ENCODE measurements around the gene MORN5.

DNA sequence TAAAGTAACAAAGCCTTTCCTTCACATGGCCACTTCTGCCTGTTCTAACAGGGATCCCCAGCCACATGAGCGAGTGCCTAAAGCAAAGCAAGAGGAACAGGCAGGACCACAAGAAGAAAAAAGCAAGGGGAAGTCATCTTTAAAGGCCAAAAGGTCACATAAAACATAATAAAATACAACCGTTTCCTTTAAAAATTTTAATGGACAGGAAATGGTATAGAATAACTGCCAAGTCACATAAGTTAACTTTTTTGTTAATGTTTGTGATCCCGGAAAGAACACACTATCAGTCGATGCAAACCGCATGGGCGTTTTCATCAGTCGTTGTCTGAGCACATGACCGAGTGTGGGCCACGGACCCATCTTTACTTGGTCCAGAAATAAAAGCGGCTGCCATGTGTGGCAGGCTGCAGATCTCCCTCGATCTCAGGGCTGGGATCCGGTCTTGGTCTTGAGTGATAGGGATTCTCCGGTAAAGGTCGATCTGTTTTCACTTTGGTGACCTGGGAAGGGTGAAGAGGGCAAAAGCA lies 15.8 kb upstream of the MORN5 start:
- TF ChIP-seq, protein P1, sequence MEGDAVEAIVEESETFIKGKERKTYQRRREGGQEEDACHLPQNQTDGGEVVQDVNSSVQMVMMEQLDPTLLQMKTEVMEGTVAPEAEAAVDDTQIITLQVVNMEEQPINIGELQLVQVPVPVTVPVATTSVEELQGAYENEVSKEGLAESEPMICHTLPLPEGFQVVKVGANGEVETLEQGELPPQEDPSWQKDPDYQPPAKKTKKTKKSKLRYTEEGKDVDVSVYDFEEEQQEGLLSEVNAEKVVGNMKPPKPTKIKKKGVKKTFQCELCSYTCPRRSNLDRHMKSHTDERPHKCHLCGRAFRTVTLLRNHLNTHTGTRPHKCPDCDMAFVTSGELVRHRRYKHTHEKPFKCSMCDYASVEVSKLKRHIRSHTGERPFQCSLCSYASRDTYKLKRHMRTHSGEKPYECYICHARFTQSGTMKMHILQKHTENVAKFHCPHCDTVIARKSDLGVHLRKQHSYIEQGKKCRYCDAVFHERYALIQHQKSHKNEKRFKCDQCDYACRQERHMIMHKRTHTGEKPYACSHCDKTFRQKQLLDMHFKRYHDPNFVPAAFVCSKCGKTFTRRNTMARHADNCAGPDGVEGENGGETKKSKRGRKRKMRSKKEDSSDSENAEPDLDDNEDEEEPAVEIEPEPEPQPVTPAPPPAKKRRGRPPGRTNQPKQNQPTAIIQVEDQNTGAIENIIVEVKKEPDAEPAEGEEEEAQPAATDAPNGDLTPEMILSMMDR (conservative IDR thresholded peaks at IDR 0.05; ENCODE audit: low read length), result no peak
- TF ChIP-seq EZH2phosphoT487 (IDR thresholded peaks at IDR 0.05; ENCODE audit: borderline replicate concordance), result no peak

Data from Loucy (cell line).